Limb (tissue), 2 donors: ENCODE data around the gene DHRS3.

ENCODE experiments used
- DNase-seq, 2 donors: peaks; one replicate each; pipeline ENCODE4 v3.0.0-alpha.2; 2016; ENCODE audit errors: extremely low spot score in 2 of 2

The DHRS3 gene

DNA sequence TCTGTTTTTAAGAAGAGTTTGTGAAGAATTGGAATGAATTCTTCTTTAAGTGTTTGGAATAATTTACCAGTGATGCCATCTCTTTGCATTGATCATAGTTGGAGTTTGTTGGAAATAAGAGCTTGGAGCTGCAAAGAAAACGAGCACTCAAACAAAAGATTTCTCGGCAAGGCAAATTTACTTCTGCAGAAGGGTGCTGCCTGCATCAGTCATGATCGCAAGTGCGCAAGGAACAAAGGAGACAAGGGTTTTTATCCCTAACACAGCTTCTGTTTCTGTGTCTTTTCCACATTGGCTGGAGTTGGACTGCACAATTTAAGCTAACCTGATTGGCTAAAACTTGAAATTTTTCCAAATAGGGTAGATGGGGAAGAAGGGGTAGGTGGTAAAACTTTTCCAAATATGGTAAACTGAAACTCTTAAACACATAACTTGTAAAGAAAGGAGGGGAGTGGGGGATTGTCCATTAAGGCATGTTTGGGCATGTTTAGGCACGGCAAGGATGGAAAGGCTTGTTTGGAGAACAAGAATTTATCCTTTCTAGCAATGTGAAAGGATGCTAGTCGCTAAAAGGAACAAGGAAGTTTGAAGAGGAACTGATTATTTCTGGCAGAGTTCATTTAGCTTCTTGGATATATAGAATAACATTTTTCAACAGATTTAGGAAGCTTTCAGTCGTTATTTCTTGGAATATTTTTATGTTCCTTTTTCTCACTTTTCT lies 22.4 kb upstream of the DHRS3 start:
- DNase-seq, result no peak

DNA sequence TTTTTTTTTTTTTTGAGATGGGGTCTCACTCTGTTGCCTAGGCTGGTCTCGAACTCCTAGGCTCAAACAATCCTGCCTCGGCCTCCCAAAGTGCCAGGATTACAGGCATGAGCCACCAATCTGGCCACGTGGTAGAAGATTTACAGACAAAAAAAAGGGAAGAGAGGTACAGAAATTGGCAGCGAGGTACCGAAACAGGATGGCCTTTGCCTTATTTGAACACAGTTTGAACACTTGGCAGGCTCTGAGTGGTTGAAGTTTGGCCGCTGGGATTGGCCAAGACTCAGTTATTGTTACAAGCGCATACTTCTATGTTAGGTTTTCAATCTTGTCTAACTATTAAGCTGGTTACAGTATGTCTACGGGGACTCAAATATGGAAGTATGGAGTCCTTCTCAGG lies 19.7 kb upstream of the DHRS3 start:
- no peak for DNase-seq

DNA sequence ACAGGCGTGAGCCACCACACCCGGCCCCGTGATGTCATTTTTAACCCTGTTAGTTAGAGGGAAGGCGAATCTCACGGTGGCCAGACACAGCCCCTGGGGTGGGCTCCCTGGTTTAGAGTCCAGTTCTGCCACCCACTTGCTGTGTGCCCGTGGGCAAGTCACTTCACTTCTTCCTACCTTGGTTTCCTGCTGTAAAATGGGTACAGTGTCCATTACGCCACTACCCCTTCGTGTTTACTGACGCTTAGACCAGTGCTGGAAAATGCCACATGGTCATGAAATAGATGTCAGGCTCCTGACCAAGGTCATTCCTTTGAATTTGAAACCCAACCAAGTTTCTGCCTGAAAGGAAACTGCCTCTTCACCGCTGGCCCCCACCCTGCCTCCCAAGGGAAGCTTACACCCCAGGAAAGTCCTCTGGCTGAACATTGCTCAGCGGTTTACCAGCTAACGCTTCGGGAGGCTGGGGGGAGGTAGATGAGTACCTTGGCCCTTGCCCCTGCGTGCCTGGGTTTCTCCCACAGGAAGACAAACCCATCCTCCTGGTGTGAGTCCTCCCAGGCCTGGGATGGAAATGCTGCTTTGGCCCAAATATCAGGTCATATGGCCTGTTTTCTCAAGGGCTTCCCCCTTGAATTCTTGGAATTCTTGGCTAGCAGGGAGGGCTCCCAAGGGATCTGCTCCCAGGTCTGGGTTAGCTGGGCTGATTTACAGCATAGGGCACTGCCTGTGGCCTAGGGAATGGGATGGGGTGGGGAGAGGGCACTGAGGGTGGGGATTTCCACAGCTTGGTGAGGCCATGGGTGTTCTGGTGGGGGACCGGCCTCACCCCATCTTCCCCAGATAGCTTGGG lies 18.3 kb upstream of the DHRS3 start:
- no peak for DNase-seq

DNA sequence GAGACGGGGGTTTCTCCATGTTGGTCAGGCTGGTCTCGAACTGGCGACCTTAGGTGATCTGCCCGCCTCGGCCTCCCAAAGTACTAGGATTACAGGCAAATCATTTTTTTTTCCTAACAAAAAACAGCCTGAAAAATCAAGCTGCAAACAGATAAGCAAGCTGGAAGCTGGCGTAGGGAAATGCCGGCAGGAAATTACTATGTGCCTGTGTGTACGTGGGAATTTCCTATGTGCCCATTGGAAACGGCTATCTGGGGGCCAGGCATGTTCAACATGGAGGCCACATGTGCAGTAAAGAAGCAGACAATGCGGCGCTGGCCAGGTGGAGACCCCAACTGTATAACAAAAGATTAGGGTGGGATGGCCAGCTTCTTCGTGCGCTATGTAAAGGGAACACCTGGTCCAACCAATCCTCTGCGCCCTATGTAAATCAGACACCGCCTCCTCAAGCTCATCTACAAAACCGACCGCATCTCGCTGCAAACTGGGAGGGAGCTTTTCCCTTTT lies 16.7 kb upstream of the DHRS3 start:
- DNase-seq, result no peak

DNA sequence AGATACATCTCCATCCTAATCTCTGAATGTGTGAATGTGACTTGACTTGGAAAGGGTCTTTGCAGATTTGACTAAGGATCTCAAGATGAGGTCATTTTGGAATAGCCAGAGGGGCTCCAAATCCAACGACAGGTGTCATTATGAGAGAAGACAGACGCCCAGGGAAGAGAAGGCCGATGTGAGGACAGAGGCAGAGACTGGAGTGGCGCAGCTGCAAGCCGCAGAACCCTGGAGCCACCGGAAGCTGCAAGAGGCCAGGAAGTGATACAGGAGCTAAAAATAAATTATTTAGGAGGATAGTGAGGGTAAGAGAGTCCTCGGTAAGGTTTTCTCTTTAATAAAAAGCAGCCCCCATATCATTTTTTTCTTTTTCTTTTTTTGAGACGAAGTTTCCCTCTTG lies 16.1 kb upstream of the DHRS3 start:
- no peak for DNase-seq

DNA sequence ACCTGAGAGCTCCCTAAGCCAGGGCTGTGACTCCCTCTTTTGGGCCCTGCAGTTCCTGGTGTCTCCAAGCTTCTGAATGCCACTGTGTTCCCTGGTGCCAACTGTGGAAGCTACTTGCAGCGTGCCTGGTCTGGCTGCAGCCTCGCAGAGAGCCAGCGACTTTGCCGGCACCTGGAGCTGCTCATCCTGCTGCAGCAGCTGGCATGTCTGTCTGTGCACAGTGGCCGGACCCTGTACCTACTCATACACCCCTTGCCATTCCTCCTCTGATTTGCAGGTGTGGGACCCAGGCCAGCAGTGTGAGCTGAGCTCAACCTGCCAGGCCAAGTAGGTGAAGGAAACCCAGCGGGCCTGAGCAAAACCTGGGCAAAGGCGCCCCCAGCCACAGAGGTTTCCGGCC lies 13.6 kb upstream of the DHRS3 start:
- DNase-seq, result no peak

DNA sequence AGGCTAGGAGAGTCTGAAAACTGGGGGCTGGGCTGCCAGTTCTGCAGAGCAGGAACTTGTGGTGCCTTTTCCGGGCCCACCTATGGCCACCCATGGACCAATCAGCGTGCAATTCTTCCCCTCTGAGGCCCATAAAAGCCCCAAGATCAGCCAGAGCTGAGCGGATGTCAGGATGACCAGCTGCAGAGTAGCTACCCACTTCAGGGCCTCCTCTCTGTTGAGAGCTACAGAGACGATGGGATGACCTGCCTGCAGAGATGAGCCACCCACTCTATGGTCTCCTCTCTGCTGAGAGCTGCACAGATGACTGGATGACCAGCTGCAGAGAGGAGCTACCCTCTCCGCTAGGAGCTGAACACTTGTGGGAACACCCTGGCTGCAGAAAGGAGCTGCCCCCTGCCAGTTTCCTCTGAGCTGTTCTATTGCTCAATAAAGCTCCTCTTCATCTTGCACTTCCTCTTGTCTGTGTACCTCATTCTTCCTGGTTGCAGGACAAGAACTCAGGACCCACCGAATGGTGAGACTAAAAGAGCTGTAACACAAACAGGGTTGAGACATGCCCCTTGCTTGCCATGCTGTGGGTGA lies 13.0 kb upstream of the DHRS3 start:
- DNase-seq, result no peak

DNA sequence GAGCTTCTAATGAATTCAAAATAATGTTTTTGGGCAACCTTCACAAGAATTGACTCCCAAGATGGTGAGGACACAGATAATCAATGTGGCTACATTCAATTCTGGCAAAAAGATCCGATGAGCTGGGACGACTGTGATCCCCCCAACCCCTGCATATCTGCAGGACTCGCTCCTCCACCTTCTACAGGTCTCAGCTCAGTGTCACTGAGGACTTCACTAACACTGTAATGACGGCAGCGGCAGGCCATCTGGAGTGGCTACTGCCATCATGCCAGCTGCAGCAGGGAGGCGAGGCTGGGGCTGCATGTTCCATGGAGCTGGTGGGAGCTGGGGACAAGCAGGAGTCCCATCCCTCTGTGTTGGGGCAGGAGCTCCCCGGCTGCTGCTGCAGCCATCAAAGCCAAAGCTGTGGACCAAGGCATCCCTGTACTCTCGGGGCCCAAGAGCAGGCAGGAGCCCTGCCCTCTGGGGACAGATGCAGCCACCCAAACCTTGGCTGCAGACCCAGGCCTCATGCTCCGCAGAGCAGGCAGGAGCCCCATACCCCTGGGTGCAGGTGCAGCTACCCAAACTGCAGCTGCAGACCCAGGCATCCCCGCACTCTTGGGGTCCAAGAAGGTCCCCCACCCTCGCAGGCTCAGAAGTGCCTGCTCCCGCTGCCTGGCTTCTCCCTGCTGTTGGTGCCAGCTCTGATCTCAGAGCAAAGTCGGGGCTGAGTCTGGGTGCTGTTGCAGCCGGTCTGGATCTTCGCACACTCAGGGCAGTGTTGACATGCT lies 12.2 kb upstream of the DHRS3 start:
- no peak for DNase-seq

DNA sequence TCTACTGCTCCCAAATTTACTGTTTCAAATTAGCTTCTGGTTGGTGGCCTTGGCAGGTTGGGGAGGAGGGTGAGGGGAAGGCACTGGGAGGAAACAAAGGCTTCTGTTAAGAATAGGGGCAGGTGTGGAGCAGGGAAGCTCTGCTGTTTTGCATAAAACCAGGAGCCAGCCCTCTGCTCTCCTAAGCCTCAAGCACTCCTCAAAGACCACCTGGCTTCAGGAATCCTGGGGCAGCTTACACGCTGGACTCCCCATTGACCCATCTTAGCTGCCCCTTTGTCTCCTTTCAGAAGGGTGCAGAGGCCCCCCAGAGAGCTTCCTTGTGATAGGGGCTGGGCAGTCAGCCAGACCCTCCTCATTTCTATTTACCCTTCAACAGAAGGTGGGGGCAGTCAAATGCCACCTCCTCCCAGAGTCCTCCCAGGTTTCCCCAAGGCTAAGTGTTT lies 11.5 kb upstream of the DHRS3 start:
- DNase-seq, result no peak

DNA sequence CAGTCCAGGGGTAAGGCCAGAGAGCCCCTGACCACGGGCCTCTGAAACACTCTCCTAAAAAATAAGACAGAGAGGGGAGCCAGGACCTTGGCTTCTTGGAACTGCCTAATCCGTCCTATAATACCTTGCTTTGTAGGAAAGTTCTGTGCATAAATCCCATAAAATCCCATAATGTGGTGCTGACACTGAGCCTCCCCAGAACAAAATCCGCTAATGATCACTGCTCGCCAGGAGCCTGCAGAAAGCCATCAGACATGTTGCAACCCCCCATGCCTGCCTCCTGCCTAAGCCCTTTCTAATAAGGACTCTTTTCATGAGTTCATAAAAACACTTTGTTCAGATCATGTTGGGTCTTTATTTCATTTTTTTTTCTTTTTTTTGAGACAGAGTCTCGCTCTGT lies 9.3 kb upstream of the DHRS3 start:
- no peak for DNase-seq

DNA sequence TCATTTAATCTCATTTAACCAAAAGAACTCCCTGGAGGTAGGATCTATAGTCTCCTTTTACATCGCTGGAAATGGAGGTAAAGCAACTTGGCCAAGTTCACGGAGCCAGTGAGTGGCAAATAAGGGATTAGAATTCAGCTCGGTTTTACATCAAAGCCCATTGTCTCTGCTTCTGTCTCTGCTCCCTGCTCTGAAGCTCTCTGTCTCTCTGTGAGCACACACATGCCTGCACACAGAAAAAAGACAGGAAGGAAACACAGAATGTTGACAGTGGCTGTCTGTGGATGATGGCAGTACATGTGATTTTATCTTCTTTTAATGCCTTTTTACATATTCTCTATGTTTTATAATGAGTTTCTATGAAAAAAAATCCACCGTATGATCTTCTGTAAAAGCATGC lies 8.9 kb upstream of the DHRS3 start:
- DNase-seq, result no peak

DNA sequence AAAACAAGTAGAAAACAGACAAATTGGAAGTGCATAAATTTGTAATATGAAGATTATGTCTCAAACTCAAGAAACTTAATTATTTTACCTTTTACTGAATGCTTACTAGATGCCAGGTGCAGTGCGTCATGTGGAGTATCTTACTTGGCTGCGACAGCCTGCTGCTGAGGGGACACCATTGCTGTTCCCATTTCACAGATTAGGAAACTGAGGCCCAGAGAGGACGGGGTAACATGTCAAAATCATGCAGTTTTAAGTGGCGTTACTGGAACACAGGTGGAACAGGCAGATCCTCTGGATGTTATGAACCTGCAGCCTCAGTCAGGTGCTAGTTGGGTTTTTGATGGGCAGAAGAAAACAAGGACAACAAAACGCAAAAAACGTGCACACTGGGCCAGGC lies 7.3 kb upstream of the DHRS3 start:
- no peak for DNase-seq

DNA sequence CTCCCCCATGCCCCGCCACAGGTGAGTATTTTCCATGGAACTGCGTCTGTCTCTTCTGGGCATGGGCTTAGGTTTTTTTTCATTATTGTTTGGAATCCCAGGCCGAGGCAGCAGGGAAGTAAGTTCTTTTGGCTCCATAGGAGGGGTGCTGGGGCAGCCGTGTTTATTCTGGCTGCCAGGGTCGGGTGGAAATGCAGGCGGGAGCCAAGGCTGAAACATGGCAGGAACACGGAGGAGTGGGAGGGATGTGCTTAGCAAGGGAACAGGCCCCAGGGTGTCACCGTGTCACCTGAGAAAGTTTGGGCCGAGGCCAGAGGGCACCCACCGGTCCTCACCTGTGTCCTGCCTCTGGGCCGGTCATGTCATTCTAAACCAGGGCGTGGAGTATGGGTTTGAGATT lies 4.5 kb upstream of the DHRS3 start:
- DNase-seq, result peak in 1 of 2 donors; percentile 64

DNA sequence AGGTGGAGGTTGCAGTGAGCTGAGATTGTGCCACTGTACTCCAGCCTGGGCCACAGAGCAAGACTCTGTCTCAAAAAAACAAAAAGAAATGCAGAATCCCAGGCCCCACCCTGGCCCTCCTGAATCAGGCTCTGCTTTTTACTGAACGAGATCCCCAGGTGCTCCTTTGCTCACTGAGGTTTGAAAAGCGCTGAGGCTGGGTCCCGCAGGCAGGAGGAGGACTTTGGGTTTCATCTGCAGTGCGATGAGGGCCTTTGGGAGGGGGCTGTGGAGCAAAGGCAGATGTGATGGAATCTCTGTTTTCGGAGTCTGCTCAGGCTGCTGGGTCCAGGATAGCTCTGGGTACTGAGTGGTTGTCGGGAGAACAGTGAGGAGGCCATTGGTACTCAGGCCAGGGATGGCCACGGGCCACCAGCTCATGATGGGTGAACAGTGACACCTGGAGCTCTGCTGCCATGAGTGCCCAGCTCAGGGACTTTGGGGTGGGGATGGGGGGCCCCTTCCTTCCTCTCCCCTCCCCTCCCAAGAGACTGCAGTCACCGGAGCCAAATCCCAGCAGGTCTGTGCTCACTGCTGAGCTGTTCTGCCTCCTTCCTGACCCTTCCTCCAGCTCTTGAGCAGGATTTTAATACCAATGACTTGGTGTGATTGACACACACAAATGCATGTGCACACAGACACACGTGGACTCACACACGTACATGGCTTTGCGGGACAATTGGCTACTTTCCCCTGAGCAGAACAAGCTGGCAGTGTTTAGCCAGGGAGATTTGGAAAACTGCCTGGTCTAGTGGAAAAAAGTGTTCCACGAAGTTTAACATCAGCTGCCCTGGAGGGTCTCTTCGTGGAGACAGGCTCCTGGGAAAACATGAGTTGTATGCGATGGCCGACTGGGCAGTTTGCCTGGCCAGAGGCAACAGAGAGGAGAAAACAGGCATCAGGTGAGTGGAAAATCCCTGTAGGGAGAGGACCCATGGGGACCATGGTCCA lies 3.6 kb upstream of the DHRS3 start:
- DNase-seq, result peak; percentile 73 to 74

DNA sequence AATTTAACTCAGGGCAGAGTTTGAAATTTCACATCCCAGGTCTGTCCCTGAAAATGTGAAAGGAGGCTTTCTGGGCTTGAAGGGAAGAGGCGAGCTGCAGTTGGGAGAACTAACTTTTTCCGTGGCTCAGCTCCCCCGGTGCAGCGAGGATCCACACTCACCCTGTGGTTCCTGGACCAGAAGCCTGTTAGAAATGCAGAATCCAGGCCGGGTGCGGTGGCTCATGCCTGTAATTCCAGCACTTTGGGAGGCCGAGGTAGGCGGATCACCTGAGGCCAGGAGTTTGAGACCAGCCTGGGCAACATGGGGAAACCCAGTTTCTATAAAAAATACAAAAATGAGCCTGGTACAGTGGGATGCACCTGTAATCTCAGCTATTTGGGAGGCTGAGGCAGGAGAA lies 2.9 kb upstream of the DHRS3 start:
- DNase-seq, result no peak

DNA sequence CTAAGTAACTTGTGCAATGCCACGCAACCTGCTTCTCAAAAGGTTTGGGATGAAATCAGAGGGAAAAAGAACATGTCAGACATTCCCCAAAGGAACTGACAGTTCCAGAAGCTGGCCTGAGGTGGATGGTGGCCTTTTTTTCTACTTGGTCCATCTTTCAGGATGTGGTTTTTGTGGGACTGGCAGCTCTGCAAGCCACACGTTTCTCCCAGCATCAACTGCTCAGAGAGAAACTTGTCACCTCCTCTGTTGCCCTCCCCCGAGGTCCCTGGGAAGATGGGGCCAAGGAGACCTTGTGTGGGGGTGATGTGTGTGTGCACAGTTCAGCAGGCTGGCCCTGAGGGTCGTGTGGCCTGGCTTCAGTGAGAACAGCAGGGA lies 2.5 kb upstream of the DHRS3 start:
- no peak for DNase-seq

DNA sequence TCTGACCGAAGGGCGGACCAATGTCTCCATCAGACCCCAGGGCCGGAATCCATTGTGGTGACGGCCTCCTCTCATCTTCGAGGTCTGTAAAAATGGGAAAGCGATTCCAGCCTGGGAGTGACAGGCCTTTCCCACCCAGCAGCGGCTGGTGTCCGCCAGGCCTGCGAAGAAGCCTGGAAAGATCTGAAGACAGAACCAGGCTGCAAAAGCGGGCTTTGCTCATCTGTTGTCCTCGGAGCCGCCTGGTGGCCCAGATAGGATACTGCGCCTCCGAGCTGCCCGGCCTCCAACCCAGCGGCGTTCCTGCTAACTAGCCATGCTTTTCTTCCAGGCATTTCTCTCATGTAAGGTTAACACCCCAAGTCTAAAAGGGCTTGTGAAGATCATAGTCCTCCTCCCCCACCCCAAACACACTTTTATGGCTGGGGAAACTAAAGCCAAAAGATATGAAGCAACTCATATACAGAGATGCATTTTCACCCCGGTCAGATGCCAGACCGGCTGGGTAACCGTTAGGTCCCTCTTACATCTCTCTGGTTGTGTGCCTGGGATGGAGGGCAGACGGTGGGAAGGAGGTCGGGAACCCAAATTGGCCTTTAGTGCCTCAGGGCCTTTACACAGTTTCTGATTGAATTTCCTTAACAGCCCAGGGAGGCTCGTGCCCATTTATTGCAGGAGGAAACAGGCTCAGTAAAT lies 1.9 kb upstream of the DHRS3 start:
- peak; percentile 92 to 93 for DNase-seq

DNA sequence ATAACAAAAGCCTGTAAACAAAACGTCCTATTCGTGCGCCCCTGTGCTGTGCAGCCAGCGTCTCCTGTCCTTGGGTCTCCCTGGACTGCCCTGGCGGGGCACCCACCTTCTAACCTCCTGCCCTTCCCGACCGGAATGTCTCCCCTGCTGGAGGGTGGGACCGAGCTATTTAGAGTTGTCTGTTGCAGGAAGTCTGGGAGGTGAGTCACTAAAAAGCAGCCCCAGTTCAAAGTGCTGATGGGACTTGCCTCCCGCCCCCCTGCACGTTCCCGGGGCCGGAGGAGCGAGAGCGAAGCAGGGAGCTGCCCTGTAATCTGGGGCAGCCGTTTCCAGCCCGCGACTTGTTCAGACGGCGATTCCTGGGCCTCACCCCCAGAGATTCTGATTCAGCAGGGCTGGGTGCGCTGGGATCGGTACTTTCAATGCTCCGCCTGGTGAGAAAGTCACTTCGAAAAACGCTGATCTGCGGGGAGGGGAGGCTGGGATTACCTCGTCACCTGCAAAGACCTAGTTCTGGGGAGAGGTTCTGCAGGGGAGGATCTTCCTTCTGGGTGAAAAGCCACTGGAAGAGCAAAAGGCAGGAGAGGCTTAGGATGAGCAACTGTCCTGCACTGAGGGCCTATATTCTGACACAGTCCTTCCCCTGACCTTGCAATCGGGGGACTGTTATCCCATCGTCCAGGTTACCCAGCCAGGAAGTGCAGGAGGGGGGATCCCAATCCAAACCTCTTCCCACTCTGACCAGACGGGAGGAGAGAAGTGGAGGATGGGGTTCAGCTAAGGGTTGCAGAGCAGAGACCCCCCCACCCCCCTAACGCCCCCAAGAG lies 1.2 kb upstream of the DHRS3 start:
- peak in 1 of 2 donors; percentile 67 for DNase-seq

DNA sequence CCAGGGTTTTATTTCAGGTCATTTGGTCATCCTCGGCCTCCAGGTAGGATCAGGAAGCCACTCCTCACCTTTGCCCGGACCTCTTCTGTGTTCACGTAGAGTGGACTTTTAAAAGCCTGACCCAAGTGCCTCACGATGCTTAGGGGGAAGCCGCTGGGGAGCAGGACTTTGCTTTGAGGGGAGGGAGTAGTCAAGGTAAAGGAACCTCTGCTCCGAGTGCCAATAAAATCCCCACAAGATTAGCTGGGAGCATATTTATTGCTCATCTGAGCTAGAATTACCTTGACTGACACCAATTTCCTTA lies 603 bp upstream of the DHRS3 start:
- no peak for DNase-seq
